ENCODE measurements around the gene DTNB. TPM values are rescaled to one million over a fixed set of nuclear protein-coding genes. Genes with fewer than 3 reads are reported as not detected.

The DTNB gene
- total and polyA plus RNA-seq, 10 of the 15 experiments (the other 5 are each of a cell fraction or from before 2014, with no cell fraction given) = 4.5 to 30.6 (median 11.9) TPM

- H3K79me2 ChIP-seq (ENCODE audit: control insufficient read depth, insufficient read depth, low read length) = no peaks in the 10 kb centered on the region
- no peak overlapping the region for H3K4me3 ChIP-seq
- TF ChIP-seq, protein P1, sequence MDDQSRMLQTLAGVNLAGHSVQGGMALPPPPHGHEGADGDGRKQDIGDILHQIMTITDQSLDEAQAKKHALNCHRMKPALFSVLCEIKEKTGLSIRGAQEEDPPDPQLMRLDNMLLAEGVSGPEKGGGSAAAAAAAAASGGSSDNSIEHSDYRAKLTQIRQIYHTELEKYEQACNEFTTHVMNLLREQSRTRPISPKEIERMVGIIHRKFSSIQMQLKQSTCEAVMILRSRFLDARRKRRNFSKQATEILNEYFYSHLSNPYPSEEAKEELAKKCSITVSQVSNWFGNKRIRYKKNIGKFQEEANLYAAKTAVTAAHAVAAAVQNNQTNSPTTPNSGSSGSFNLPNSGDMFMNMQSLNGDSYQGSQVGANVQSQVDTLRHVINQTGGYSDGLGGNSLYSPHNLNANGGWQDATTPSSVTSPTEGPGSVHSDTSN (IDR thresholded peaks at IDR 0.05; ENCODE audit: insufficient replicate concordance, low read depth, low read length) = no peak
- TF ChIP-seq MYB (IDR thresholded peaks at IDR 0.05; ENCODE audit: borderline replicate concordance, low read depth, low read length) = no peak
- no peak for TF ChIP-seq JUND (IDR thresholded peaks at IDR 0.05; ENCODE audit: low read depth, low read length)
- TF ChIP-seq ZBED1 (IDR thresholded peaks at IDR 0.05; ENCODE audit: borderline replicate concordance) = no peak
- TF ChIP-seq POLR2A (IDR thresholded peaks at IDR 0.05; ENCODE audit: low read depth, low read length) = no peak
- TF ChIP-seq YBX1 (IDR thresholded peaks at IDR 0.05) = no peak
- TF ChIP-seq STAT3 (IDR thresholded peaks at IDR 0.05; ENCODE audit: low read depth, low read length) = no peak
- no peak for TF ChIP-seq SREBF1 (IDR thresholded peaks at IDR 0.05; ENCODE audit: low read length)
- TF ChIP-seq CHD4 (IDR thresholded peaks at IDR 0.05) = no peak
- TF ChIP-seq, protein P2, sequence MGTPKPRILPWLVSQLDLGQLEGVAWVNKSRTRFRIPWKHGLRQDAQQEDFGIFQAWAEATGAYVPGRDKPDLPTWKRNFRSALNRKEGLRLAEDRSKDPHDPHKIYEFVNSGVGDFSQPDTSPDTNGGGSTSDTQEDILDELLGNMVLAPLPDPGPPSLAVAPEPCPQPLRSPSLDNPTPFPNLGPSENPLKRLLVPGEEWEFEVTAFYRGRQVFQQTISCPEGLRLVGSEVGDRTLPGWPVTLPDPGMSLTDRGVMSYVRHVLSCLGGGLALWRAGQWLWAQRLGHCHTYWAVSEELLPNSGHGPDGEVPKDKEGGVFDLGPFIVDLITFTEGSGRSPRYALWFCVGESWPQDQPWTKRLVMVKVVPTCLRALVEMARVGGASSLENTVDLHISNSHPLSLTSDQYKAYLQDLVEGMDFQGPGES (IDR thresholded peaks at IDR 0.05) = no peak
- no peak for TF ChIP-seq ASH2L (IDR thresholded peaks at IDR 0.05; ENCODE audit: borderline replicate concordance, low read depth)
- TF ChIP-seq CBX3 (IDR thresholded peaks at IDR 0.05; ENCODE audit: borderline replicate concordance, low read depth) = no peak
- TF ChIP-seq SUZ12 (IDR thresholded peaks at IDR 0.05; ENCODE audit: unreplicated experiment) = no peak
- TF ChIP-seq FOS (IDR thresholded peaks at IDR 0.05; ENCODE audit: borderline replicate concordance, extremely low read depth, insufficient read length) = no peak
- TF ChIP-seq EZH2 (IDR thresholded peaks at IDR 0.05; ENCODE audit: borderline replicate concordance, control insufficient read depth, low read depth, low read length) = no peak
- no peak for TF ChIP-seq CBX5 (IDR thresholded peaks at IDR 0.05; ENCODE audit: low read depth)
- TF ChIP-seq CBFB (IDR thresholded peaks at IDR 0.05; ENCODE audit: low read depth) = no peak
- no peak for TF ChIP-seq GABPA (IDR thresholded peaks at IDR 0.05; ENCODE audit: low read depth)
- TF ChIP-seq SP1 (IDR thresholded peaks at IDR 0.05; ENCODE audit: low read depth, low read length) = no peak
- no peak for TF ChIP-seq IRF5 (IDR thresholded peaks at IDR 0.05; ENCODE audit: borderline replicate concordance)
- BruUV-seq (replicated peaks) = no TSS peak
- H3K9me3 ChIP-seq (replicated peaks; ENCODE audit: control insufficient read depth, insufficient read depth, low read length) = no peaks in the 10 kb centered on the region
- intact Hi-C loops (cut with micrococcal nuclease; ENCODE audit: unreplicated experiment) (no loop called here), in situ Hi-C loops (cut with MboI) (no loop called here)
- no peaks in the 10 kb centered on the region for H4K20me1 ChIP-seq (ENCODE audit: control insufficient read depth, insufficient read depth)
- H3K9ac ChIP-seq (ENCODE audit: control insufficient read depth, insufficient read depth, low read length) = no peak overlapping the region
- no peaks in the 10 kb centered on the region for H3K4me1 ChIP-seq (ENCODE audit: control insufficient read depth, insufficient read depth, low read length)
- no peaks in the 10 kb centered on the region for H3K27me3 ChIP-seq (replicated peaks in 1 of 2; ENCODE audit: control insufficient read depth in 2 of 2, insufficient read depth in 2 of 2, low read length in 1 of 2)
- no peaks in the 10 kb centered on the region for H3K36me3 ChIP-seq (ENCODE audit: control insufficient read depth in 2 of 2, insufficient read depth in 2 of 2, low read length in 1 of 2)
- no peak overlapping the region for H3K27ac ChIP-seq (ENCODE audit: control insufficient read depth, insufficient read depth)
- WGBS (ENCODE audit: insufficient coverage, insufficient replicate concordance, low lambda C conversion rate, missing lambda C conversion rate) = 0% methylated on average over 1 of the region's 1 CpG
- DNase-seq (ENCODE audit: low read depth, low spot score) (no peak), FAIRE-seq (no peak), ATAC-seq (no peak)
- ChIA-PET SMC1A (ENCODE audit: uncharacterized antibody, unreplicated experiment) (interaction anchor here (0.9 kb wide), 1 partner anchor 10 kb away, joined by 3 read pairs; no protein-coding TSS in a partner anchor), CTCF (interaction anchor here (2.7 kb wide), 1 partner anchor 83 kb away, joined by 10 read pairs; no protein-coding TSS in a partner anchor), RAD21 (ENCODE audit: unreplicated experiment) (no interaction called here), POLR2A (no interaction called here)
- no peak overlapping the region for H3K4me2 ChIP-seq (ENCODE audit: control insufficient read depth, insufficient read depth)
- H2AFZ ChIP-seq (ENCODE audit: control insufficient read depth, low read depth, low read length) = no peak overlapping the region
Measured at GRCh38 chr2:25690058-25690457, 16.7 kb upstream of the DTNB start.

All from GM12878 (cell line).